Stomach (tissue), 4 donors: Measurements from ENCODE around the gene SS18.

Source experiments
- CTCF ChIP-seq, 7 experiments: fragments of 450-650 bp in 4 of 7; fragments of 200-600 bp in 3 of 7; sonication (generic) in 3 of 7; IDR thresholded peaks; one replicate each; pipeline ENCODE4 v1.5.1; 2016 to 2019; ENCODE audit warnings: antibody characterized with exemption in 7 of 7, control low read depth in 2 of 7, mild to moderate bottlenecking in 1 of 7
- POLR2A ChIP-seq, 4 donors: fragments of 450-650 bp; IDR thresholded peaks; one replicate each; pipeline ENCODE4 v1.6.1; 2016; ENCODE audit warnings: antibody characterized with exemption in 4 of 4, control low read depth in 2 of 4, mild to moderate bottlenecking in 1 of 4, moderate library complexity in 1 of 4
- POLR2AphosphoS5 ChIP-seq, 3 donors: sonication (generic); formaldehyde crosslinking; IDR thresholded peaks; one replicate each; pipeline ENCODE4 v1.6.1; 2016; ENCODE audit warnings: antibody characterized with exemption in 3 of 3

GRCh38 chr18:26071725-26072124 lies 18.7 kb downstream of the SS18 start:
- TF ChIP-seq POLR2A (IDR thresholded peaks at IDR 0.05) (no peak), CTCF (IDR thresholded peaks at IDR 0.05) (no peak), POLR2AphosphoS5 (IDR thresholded peaks at IDR 0.05) (no peak)
